Endodermal cell (in vitro differentiated cells): ENCODE data around the gene TCF4. TPM values are rescaled to one million over a fixed set of nuclear protein-coding genes. Genes with fewer than 3 reads are reported as not detected.

Source experiments
- DNase-seq: peaks from one replicate; pipeline ENCODE4 v3.0.0-alpha.2; 2017
- H3K27ac ChIP-seq: 2 replicates; pipeline ENCODE4 v1.5.1; 2013; ENCODE audit warnings: mild to moderate bottlenecking, low read depth, low read length, moderate library complexity
- H3K27me3 ChIP-seq: 2 replicates; pipeline ENCODE4 v1.6.1; 2013; ENCODE audit warnings: mild to moderate bottlenecking, low read length, moderate library complexity; ENCODE audit not compliant: insufficient read depth, control insufficient read depth, poor library complexity, severe bottlenecking
- H3K36me3 ChIP-seq: 2 replicates; pipeline ENCODE4 v1.7.0; 2013; ENCODE audit warnings: mild to moderate bottlenecking, low read length, moderate library complexity; ENCODE audit not compliant: control insufficient read depth, insufficient read depth
- H3K4me1 ChIP-seq: one replicate; pipeline ENCODE4 v1.7.0; 2013; ENCODE audit warnings: low read length; ENCODE audit not compliant: control insufficient read depth, insufficient read depth
- H3K4me3 ChIP-seq: 2 replicates; pipeline ENCODE4 v1.5.1; 2013; ENCODE audit warnings: mild to moderate bottlenecking, low read length, moderate library complexity
- H3K9ac ChIP-seq: 2 replicates; pipeline ENCODE4 v1.6.1; 2013; ENCODE audit warnings: mild to moderate bottlenecking, low read length, moderate library complexity; ENCODE audit not compliant: poor library complexity, severe bottlenecking; ENCODE audit errors: extremely low read depth
- H3K9me3 ChIP-seq: 2 replicates; pipeline ENCODE4 v1.6.1; 2013; ENCODE audit warnings: mild to moderate bottlenecking, low read length, moderate library complexity; ENCODE audit not compliant: control insufficient read depth
- H3K27ac Mint-ChIP-seq: 2 replicates; pipeline ENCODE4 v1.8.0; 2020; ENCODE audit warnings: mixed read lengths
- H3K27me3 Mint-ChIP-seq: 2 replicates; pipeline ENCODE4 v1.8.0; 2021; ENCODE audit warnings: mild to moderate bottlenecking, mixed read lengths; ENCODE audit not compliant: insufficient read depth
- H3K36me3 Mint-ChIP-seq: 2 replicates; pipeline ENCODE4 v1.8.0; 2020; ENCODE audit warnings: low read depth, mixed read lengths
- H3K4me1 Mint-ChIP-seq: 2 replicates; pipeline ENCODE4 v1.8.0; 2020; ENCODE audit warnings: mixed read lengths
- H3K4me3 Mint-ChIP-seq: 2 replicates; pipeline ENCODE4 v1.8.0; 2020; ENCODE audit warnings: mild to moderate bottlenecking, moderate library complexity, mixed read lengths
- H3K9me3 Mint-ChIP-seq: 2 replicates; pipeline ENCODE4 v1.8.0; 2020; ENCODE audit warnings: mild to moderate bottlenecking, mixed read lengths
- WGBS, 2 experiments: methylation state at CpG; one replicate each; pipeline versions ENCODE4 v1.1.5 to v1.1.7; 2013; ENCODE audit warnings: missing lambda C conversion rate in 2 of 2, mixed read lengths in 1 of 2; ENCODE audit not compliant: insufficient coverage in 1 of 2, insufficient read length in 1 of 2; 5-methylcytosine and 5-hydroxymethylcytosine counted together
- total RNA-seq, 2 donors: library from RNA; stranded (reverse); fragmentation: NEBNext Ultra II Directional in 1 of 2; extraction: Animal tissue kit (Norgen Biotek cat#: 25700) in 1 of 2; gene quantifications; 2 replicates in 1 of 2; 3 replicates in 1 of 2; pipeline ENCODE4 v1.2.1, GENCODE V29; 2021
- TF ChIP-seq, protein P1 (sequence below): fragments of 200-600 bp; sonication (generic); conservative IDR thresholded peaks from 2 replicates; pipeline ENCODE4 v1.5.0; 2021; ENCODE audit warnings: antibody characterized with exemption, mild to moderate bottlenecking

Gene TCF4
- total RNA-seq, 2 donors from 2014 or later, result 40.4 to 58.5 TPM

- Histone ChIP-seq H3K36me3 (no peaks in the 10 kb centered on the region), H3K4me1 (no peaks in the 10 kb centered on the region), H3K9me3 (no peaks in the 10 kb centered on the region), H3K9ac (no peak overlapping the region), H3K27me3 (no peaks in the 10 kb centered on the region), H3K4me3 (no peak overlapping the region), H3K27ac (no peak overlapping the region)
- TF ChIP-seq, protein P1, sequence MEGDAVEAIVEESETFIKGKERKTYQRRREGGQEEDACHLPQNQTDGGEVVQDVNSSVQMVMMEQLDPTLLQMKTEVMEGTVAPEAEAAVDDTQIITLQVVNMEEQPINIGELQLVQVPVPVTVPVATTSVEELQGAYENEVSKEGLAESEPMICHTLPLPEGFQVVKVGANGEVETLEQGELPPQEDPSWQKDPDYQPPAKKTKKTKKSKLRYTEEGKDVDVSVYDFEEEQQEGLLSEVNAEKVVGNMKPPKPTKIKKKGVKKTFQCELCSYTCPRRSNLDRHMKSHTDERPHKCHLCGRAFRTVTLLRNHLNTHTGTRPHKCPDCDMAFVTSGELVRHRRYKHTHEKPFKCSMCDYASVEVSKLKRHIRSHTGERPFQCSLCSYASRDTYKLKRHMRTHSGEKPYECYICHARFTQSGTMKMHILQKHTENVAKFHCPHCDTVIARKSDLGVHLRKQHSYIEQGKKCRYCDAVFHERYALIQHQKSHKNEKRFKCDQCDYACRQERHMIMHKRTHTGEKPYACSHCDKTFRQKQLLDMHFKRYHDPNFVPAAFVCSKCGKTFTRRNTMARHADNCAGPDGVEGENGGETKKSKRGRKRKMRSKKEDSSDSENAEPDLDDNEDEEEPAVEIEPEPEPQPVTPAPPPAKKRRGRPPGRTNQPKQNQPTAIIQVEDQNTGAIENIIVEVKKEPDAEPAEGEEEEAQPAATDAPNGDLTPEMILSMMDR, result no peak
- no peaks in the 10 kb centered on the region for H3K9me3 Mint-ChIP-seq
- H3K36me3 Mint-ChIP-seq, result no peaks in the 10 kb centered on the region
- no peaks in the 10 kb centered on the region for H3K27me3 Mint-ChIP-seq
- H3K27ac Mint-ChIP-seq, result no peak overlapping the region
- H3K4me1 Mint-ChIP-seq, result no peaks in the 10 kb centered on the region
- no peak for DNase-seq
- 79 to 91% methylated on average over 3 of the region's 3 CpGs for WGBS, 2 experiments
- H3K4me3 Mint-ChIP-seq, result no peak overlapping the region
These were observed 366.4 kb downstream of the TCF4 start for GRCh38 chr18:55221622-55222021.

DNA sequence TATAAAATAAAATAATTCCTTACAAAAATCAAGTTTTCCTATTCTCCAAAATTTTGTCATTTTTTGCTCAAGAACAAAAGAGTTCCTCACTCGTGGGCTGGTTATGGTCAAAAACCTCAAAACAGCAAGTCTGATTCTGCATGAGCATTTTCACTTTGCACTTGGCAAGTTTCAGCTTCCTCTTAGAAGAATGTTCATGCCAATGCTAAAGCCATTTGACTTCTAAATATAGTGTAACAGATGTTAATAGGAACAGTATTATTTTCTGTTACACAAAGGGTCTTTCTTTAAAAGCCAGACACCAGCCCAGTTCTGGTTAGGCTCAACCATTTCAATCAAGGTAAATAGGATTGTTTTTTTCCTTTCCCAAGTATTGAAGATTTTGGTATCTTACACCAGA, 367.5 kb downstream of the TCF4 start:
- 96 to 100% methylated on average over 1 of the region's 1 CpG for WGBS, 2 experiments
- DNase-seq, result no peak
- Mint-ChIP-seq H3K27me3 (no peaks in the 10 kb centered on the region), H3K4me1 (no peaks in the 10 kb centered on the region), H3K4me3 (no peak overlapping the region), H3K36me3 (no peaks in the 10 kb centered on the region), H3K9me3 (no peaks in the 10 kb centered on the region), H3K27ac (no peak overlapping the region)
- Histone ChIP-seq H3K4me1 (no peaks in the 10 kb centered on the region), H3K36me3 (no peaks in the 10 kb centered on the region), H3K27me3 (no peaks in the 10 kb centered on the region), H3K27ac (no peak overlapping the region), H3K4me3 (no peak overlapping the region), H3K9me3 (no peaks in the 10 kb centered on the region), H3K9ac (no peak overlapping the region)
- TF ChIP-seq, protein P1, result no peak

- no peak overlapping the region for H3K4me3 ChIP-seq
- no peak for DNase-seq
- Mint-ChIP-seq H3K27me3 (no peaks in the 10 kb centered on the region), H3K36me3 (no peaks in the 10 kb centered on the region), H3K4me1 (peaks cover 5% of the 10 kb centered on the region), H3K9me3 (no peaks in the 10 kb centered on the region), H3K27ac (no peak overlapping the region), H3K4me3 (no peak overlapping the region)
- 80 to 91% methylated on average over 1 to 3 of the region's 3 CpGs for WGBS, 2 experiments
- no peak overlapping the region for H3K27ac ChIP-seq
- no peaks in the 10 kb centered on the region for H3K4me1 ChIP-seq
- H3K9me3 ChIP-seq, result no peaks in the 10 kb centered on the region
- no peaks in the 10 kb centered on the region for H3K36me3 ChIP-seq
- H3K9ac ChIP-seq, result no peak overlapping the region
- no peaks in the 10 kb centered on the region for H3K27me3 ChIP-seq
- TF ChIP-seq, protein P1, result no peak
These were observed 368.2 kb downstream of the TCF4 start for GRCh38 chr18:55219823-55220222.
